Subcutaneous adipose tissue (tissue), 4 donors: ENCODE measurements around the gene DNAJC6. TPM values are rescaled to one million over a fixed set of nuclear protein-coding genes. Genes with fewer than 3 reads are reported as not detected.

Experiments used
- CTCF ChIP-seq: fragments of 450-650 bp; IDR thresholded peaks from one replicate; pipeline ENCODE4 v1.5.1; 2016; ENCODE audit warnings: low read depth, mild to moderate bottlenecking, control low read depth, antibody characterized with exemption, moderate library complexity
- total RNA-seq, 4 donors: library from RNA; depleted of rRNA; stranded (reverse); fragments of >200 nt; gene quantifications; one replicate each; pipeline ENCODE4 v1.1.0, GENCODE V29; 2016

The DNAJC6 gene
- total RNA-seq, 4 donors from 2014 or later, result 0.88 to 3.6 (median 2.0) TPM

- no peak for TF ChIP-seq CTCF
These were observed 100.0 kb downstream of the DNAJC6 start for GRCh38 chr1:65409314-65409713.

GRCh38 chr1:65409816-65410326, 100.5 kb downstream of the DNAJC6 start:
- TF ChIP-seq CTCF, result no peak

- no peak for TF ChIP-seq CTCF
These were observed 103.1 kb downstream of the DNAJC6 start for GRCh38 chr1:65412256-65412983.

- TF ChIP-seq CTCF, result no peak
These were observed 103.6 kb downstream of the DNAJC6 start for GRCh38 chr1:65412984-65413375.

GRCh38 chr1:65414538-65414937, 105.2 kb downstream of the DNAJC6 start:
- no peak for TF ChIP-seq CTCF

- TF ChIP-seq CTCF, result no peak
These were observed 107.4 kb downstream of the DNAJC6 start for GRCh38 chr1:65416767-65417166.

GRCh38 chr1:65417729-65418128, 108.4 kb downstream of the DNAJC6 start:
- no peak for TF ChIP-seq CTCF
